ENCODE measurements around the gene HLA-DRA.
"Not testable (repeated sequence)": the region's sequence is repeated elsewhere in the genome, so short reads cannot be mapped to it uniquely, and the experiment has no call there.

HLA-DRA gene

GRCh38 chr6:32415521-32416019 lies 24.1 kb upstream of the HLA-DRA start:
- no peak overlapping the region for H3K4me3 ChIP-seq (ENCODE audit: low read length)
- TF ChIP-seq ZNF274 (IDR thresholded peaks at IDR 0.05; ENCODE audit: low read depth, low read length) = no peak

- no peak overlapping the region for H3K4me3 ChIP-seq (ENCODE audit: low read length)
- no peak for TF ChIP-seq ZNF274 (IDR thresholded peaks at IDR 0.05; ENCODE audit: low read depth, low read length)
Observed at GRCh38 chr6:32416036-32416435, 23.7 kb upstream of the HLA-DRA start.

GRCh38 chr6:32424589-32425300 lies 14.9 kb upstream of the HLA-DRA start:
- H3K4me3 ChIP-seq (ENCODE audit: low read length) = no peak overlapping the region
- no peak for TF ChIP-seq ZNF274 (IDR thresholded peaks at IDR 0.05; ENCODE audit: low read depth, low read length)

- H3K4me3 ChIP-seq (ENCODE audit: low read length) = no peak overlapping the region
- no peak for TF ChIP-seq ZNF274 (IDR thresholded peaks at IDR 0.05; ENCODE audit: low read depth, low read length)
Observed at GRCh38 chr6:32426338-32426737, 13.3 kb upstream of the HLA-DRA start.

GRCh38 chr6:32427218-32427617 lies 12.5 kb upstream of the HLA-DRA start:
- no peak overlapping the region for H3K4me3 ChIP-seq (ENCODE audit: low read length)
- no peak for TF ChIP-seq ZNF274 (IDR thresholded peaks at IDR 0.05; ENCODE audit: low read depth, low read length)

- no peak overlapping the region for H3K4me3 ChIP-seq (ENCODE audit: low read length)
- TF ChIP-seq ZNF274 (IDR thresholded peaks at IDR 0.05; ENCODE audit: low read depth, low read length) = no peak
Observed at GRCh38 chr6:32427934-32428474, 11.7 kb upstream of the HLA-DRA start.

GRCh38 chr6:32430179-32430578 lies 9.5 kb upstream of the HLA-DRA start:
- H3K4me3 ChIP-seq (ENCODE audit: low read length) = no peak overlapping the region
- no peak for TF ChIP-seq ZNF274 (IDR thresholded peaks at IDR 0.05; ENCODE audit: low read depth, low read length)

GRCh38 chr6:32431142-32431541 lies 8.5 kb upstream of the HLA-DRA start:
- H3K4me3 ChIP-seq (ENCODE audit: low read length) = no peak overlapping the region
- no peak for TF ChIP-seq ZNF274 (IDR thresholded peaks at IDR 0.05; ENCODE audit: low read depth, low read length)

GRCh38 chr6:32432050-32432450 lies 7.6 kb upstream of the HLA-DRA start:
- no peak for TF ChIP-seq ZNF274 (IDR thresholded peaks at IDR 0.05; ENCODE audit: low read depth, low read length)
- H3K4me3 ChIP-seq (ENCODE audit: low read length) = no peak overlapping the region

- not testable (repeated sequence) for H3K4me3 ChIP-seq (ENCODE audit: low read length)
Observed at GRCh38 chr6:32433950-32434349, 5.7 kb upstream of the HLA-DRA start.

GRCh38 chr6:32436186-32436585 lies 3.5 kb upstream of the HLA-DRA start:
- no peak for TF ChIP-seq ZNF274 (IDR thresholded peaks at IDR 0.05; ENCODE audit: low read depth, low read length)
- no peak overlapping the region for H3K4me3 ChIP-seq (ENCODE audit: low read length)

- H3K4me3 ChIP-seq (ENCODE audit: low read length) = peak overlapping the region; percentile 26; the same call in 1 of the 2 replicates
- TF ChIP-seq ZNF274 (IDR thresholded peaks at IDR 0.05; ENCODE audit: low read depth, low read length) = no peak
Observed at GRCh38 chr6:32436995-32437836, 2.5 kb upstream of the HLA-DRA start.

GRCh38 chr6:32439139-32439538 lies 548 bp upstream of the HLA-DRA start:
- TF ChIP-seq ZNF274 (IDR thresholded peaks at IDR 0.05; ENCODE audit: low read depth, low read length) = no peak
- peak overlapping the region; percentile 52 for H3K4me3 ChIP-seq (ENCODE audit: low read length)

GRCh38 chr6:32442243-32442667 lies 2.6 kb downstream of the HLA-DRA start:
- no peak for TF ChIP-seq ZNF274 (IDR thresholded peaks at IDR 0.05; ENCODE audit: low read depth, low read length)
- peak overlapping the region; percentile 100 for H3K4me3 ChIP-seq (ENCODE audit: low read length)
